B cell (primary cell): ENCODE data around the gene STXBP4. TPM values are rescaled to one million over a fixed set of nuclear protein-coding genes. Genes with fewer than 3 reads are reported as not detected.

Experiments used
- ATAC-seq: fragments of 200-7000 bp; cut with Tn5 transposase; one replicate; pipeline ENCODE4 v1.10.0; 2021; ENCODE audit warnings: low read depth, mild to moderate bottlenecking, moderate number of reproducible peaks, moderate library complexity
- CTCF ChIA-PET: fragments of 350-600 bp; sonication (Branson Sonifier 250); formaldehyde crosslinking; loops from one replicate; lab custom pipeline; 2021; ENCODE audit warnings: antibody characterized with exemption, inconsistent platforms; lab: Charles Lee
- POLR2A ChIA-PET: fragments of 350-600 bp; sonication (Branson Sonifier 250); formaldehyde crosslinking; loops from one replicate; lab custom pipeline; 2021; ENCODE audit warnings: antibody characterized with exemption; lab: Charles Lee
- DNase-seq: peaks from one replicate; pipeline ENCODE4 v3.0.0; 2013
- H2AFZ ChIP-seq: 2 replicates; pipeline ENCODE4 v1.6.1; 2012; ENCODE audit warnings: mild to moderate bottlenecking, low read depth, low read length; ENCODE audit not compliant: insufficient read depth, poor library complexity, severe bottlenecking
- H3K27ac ChIP-seq, 2 donors: 1 replicate in 1 of 2; 2 replicates in 1 of 2; pipeline ENCODE4 v1.5.1; 2012 to 2013; ENCODE audit warnings: low read length in 2 of 2, mild to moderate bottlenecking in 2 of 2, moderate library complexity in 1 of 2
- H3K27me3 ChIP-seq, 4 experiments: fragments of 200-600 bp in 1 of 4; sonication (generic) in 1 of 4; replicated peaks in 1 of 4; 1 replicate in 2 of 4; 2 replicates in 2 of 4; pipeline versions ENCODE4 v1.6.1 to v1.7.0; 2013 to 2016; ENCODE audit warnings: low read length in 3 of 4, mild to moderate bottlenecking in 2 of 4, mixed read lengths in 1 of 4, moderate library complexity in 1 of 4; ENCODE audit not compliant: insufficient read depth in 4 of 4, control insufficient read depth in 3 of 4; ENCODE audit errors: control extremely low read depth in 1 of 4
- H3K36me3 ChIP-seq, 2 experiments: replicated peaks in 1 of 2; 1 replicate in 1 of 2; 2 replicates in 1 of 2; pipeline versions ENCODE4 v1.6.1 to v1.7.1; 2013; ENCODE audit warnings: low read length in 1 of 2; ENCODE audit not compliant: insufficient read depth in 2 of 2, control insufficient read depth in 1 of 2; ENCODE audit errors: control extremely low read depth in 1 of 2, extremely low read depth in 1 of 2
- H3K4me1 ChIP-seq, 2 donors: fragments of 200-600 bp in 1 of 2; sonication (generic) in 1 of 2; 1 replicate in 1 of 2; 2 replicates in 1 of 2; pipeline versions ENCODE4 v1.5.1 to v1.6.1; 2013 to 2017; ENCODE audit warnings: low read length in 2 of 2; ENCODE audit not compliant: control insufficient read depth in 2 of 2, insufficient read depth in 2 of 2
- H3K4me2 ChIP-seq: replicated peaks from 2 replicates; pipeline ENCODE3; 2012; ENCODE audit warnings: mild to moderate bottlenecking, low read depth, low read length; ENCODE audit not compliant: poor library complexity, severe bottlenecking
- H3K4me3 ChIP-seq, 5 experiments: fragments of 200-600 bp in 1 of 5; sonication (generic) in 1 of 5; 1 replicate in 3 of 5; 2 replicates in 2 of 5; pipeline versions ENCODE4 v1.5.1 to v1.7.0; 2011 to 2016; ENCODE audit warnings: low read length in 4 of 5, mild to moderate bottlenecking in 4 of 5, low read depth in 2 of 5, control low read depth in 1 of 5, moderate library complexity in 1 of 5; ENCODE audit not compliant: insufficient read depth in 1 of 5; ENCODE audit errors: control extremely low read depth in 1 of 5, extremely low read depth in 1 of 5
- H3K79me2 ChIP-seq: fragments of 200-600 bp; sonication (generic); one replicate; pipeline ENCODE4 v1.6.0; 2016; ENCODE audit warnings: low read length; ENCODE audit not compliant: control insufficient read depth, insufficient read depth
- H3K9ac ChIP-seq: fragments of 200-600 bp; sonication (generic); 2 replicates; pipeline ENCODE4 v1.6.1; 2017; ENCODE audit warnings: mild to moderate bottlenecking, low read length, moderate library complexity
- H3K9me3 ChIP-seq, 3 donors: one replicate each; pipeline versions ENCODE4 v1.6.1 to v1.7.1; 2013; ENCODE audit warnings: low read length in 2 of 3; ENCODE audit not compliant: control insufficient read depth in 2 of 3, insufficient read depth in 1 of 3; ENCODE audit errors: control extremely low read depth in 1 of 3
- H4K20me1 ChIP-seq: 2 replicates; pipeline ENCODE4 v1.6.0; 2012; ENCODE audit warnings: mild to moderate bottlenecking, low read length; ENCODE audit not compliant: insufficient read depth, control insufficient read depth, poor library complexity, severe bottlenecking
- H3K27ac Mint-ChIP-seq: one replicate; pipeline ENCODE4 v1.8.0; 2021; ENCODE audit warnings: mixed read lengths
- H3K27me3 Mint-ChIP-seq: one replicate; pipeline ENCODE4 v1.8.0; 2021; ENCODE audit warnings: mixed read lengths
- H3K4me1 Mint-ChIP-seq: one replicate; pipeline ENCODE4 v1.8.0; 2021; ENCODE audit warnings: mixed read lengths
- H3K4me3 Mint-ChIP-seq: one replicate; pipeline ENCODE4 v1.8.0; 2021; ENCODE audit warnings: mixed read lengths
- H3K9me3 Mint-ChIP-seq: one replicate; pipeline ENCODE4 v1.8.0; 2022; ENCODE audit warnings: mixed read lengths; ENCODE audit not compliant: insufficient read depth
- CTCF ChIP-seq: fragments of 200-600 bp; IDR thresholded peaks from one replicate; pipeline ENCODE4 v1.8.0; 2022; ENCODE audit warnings: antibody characterized with exemption, mild to moderate bottlenecking
- EZH2 ChIP-seq: IDR thresholded peaks from 2 replicates; pipeline ENCODE4 v1.6.1; 2012; ENCODE audit warnings: borderline replicate concordance, low read depth, mild to moderate bottlenecking, moderate library complexity, low read length; ENCODE audit not compliant: insufficient read depth, poor library complexity, severe bottlenecking
- WGBS: methylation state at CpG from one replicate; pipeline ENCODE4 v1.1.5; 2013; ENCODE audit warnings: missing lambda C conversion rate; ENCODE audit not compliant: insufficient coverage; 5-methylcytosine and 5-hydroxymethylcytosine counted together
- intact Hi-C: fragments of 100-400 bp; cut with micrococcal nuclease; formaldehyde crosslinking; loops from one replicate; pipeline ENCODE4 v1.10.0; 2022
- polyA plus RNA-seq: library from polyadenylated mRNA; depleted of rRNA; stranded (reverse); fragments of >200 nt; gene quantifications from 2 replicates; pipeline ENCODE4 v1.2.3, GENCODE V29; 2012
- total RNA-seq, 2 donors: library from RNA; stranded (reverse); fragments of 120-200 nt in 1 of 2; gene quantifications; 1 replicate in 1 of 2; 2 replicates in 1 of 2; pipeline versions ENCODE4 v1.2.3 to v1.2.4, GENCODE V29; 2013 to 2022

STXBP4 gene
- total and polyA plus RNA-seq, 2 donors (not counting 1 experiment from before 2014, with no cell fraction given) = 1.2 to 11.4 TPM

- no peak for ATAC-seq
- H3K36me3 ChIP-seq = no peaks in the 10 kb centered on the region
- no peak for TF ChIP-seq EZH2
- no peak for TF ChIP-seq CTCF
- no peak for DNase-seq
- CTCF ChIA-PET = no interaction called here
- no peaks in the 10 kb centered on the region for H3K9me3 ChIP-seq
- Mint-ChIP-seq H3K27ac (no peak overlapping the region), H3K27me3 (peaks cover 10% of the 10 kb centered on the region), H3K4me1 (no peaks in the 10 kb centered on the region), H3K4me3 (no peak overlapping the region), H3K9me3 (no peaks in the 10 kb centered on the region)
- no peaks in the 10 kb centered on the region for H3K79me2 ChIP-seq
- H3K4me2 ChIP-seq = no peak overlapping the region
- H3K27me3 ChIP-seq = peaks cover 0 to 5% (median 1%) of the 10 kb centered on the region in 4 experiments
- no peaks in the 10 kb centered on the region for H4K20me1 ChIP-seq
- intact Hi-C loops = no loop called here
- H3K4me3 ChIP-seq = no peak overlapping the region
- H2AFZ ChIP-seq = no peak overlapping the region
- H3K4me1 ChIP-seq = no peaks in the 10 kb centered on the region
- POLR2A ChIA-PET = no interaction called here
- 96% methylated on average over 3 of the region's 5 CpGs for WGBS
- no peak overlapping the region for H3K9ac ChIP-seq
- no peak overlapping the region for H3K27ac ChIP-seq
Observed at GRCh38 chr17:54948380-54948779, 20.2 kb upstream of the STXBP4 start.

GRCh38 chr17:54950116-54950515 is 18.4 kb upstream of the STXBP4 start:
- Histone ChIP-seq H2AFZ (no peak overlapping the region), H3K27me3 (peaks cover 0 to 5% (median 1%) of the 10 kb centered on the region in 4 experiments), H4K20me1 (no peaks in the 10 kb centered on the region), H3K9me3 (no peaks in the 10 kb centered on the region), H3K9ac (no peak overlapping the region), H3K36me3 (no peaks in the 10 kb centered on the region), H3K4me1 (no peaks in the 10 kb centered on the region), H3K27ac (no peak overlapping the region), H3K79me2 (no peaks in the 10 kb centered on the region), H3K4me3 (no peak overlapping the region), H3K4me2 (no peak overlapping the region)
- Mint-ChIP-seq H3K9me3 (no peaks in the 10 kb centered on the region), H3K4me3 (no peak overlapping the region), H3K27ac (no peak overlapping the region), H3K27me3 (peaks cover 10% of the 10 kb centered on the region), H3K4me1 (no peaks in the 10 kb centered on the region)
- ChIA-PET POLR2A (no interaction called here), CTCF (interaction anchor here (1.3 kb wide), 1 partner anchor 43 kb away, joined by 3 read pairs; no protein-coding TSS in a partner anchor)
- intact Hi-C loops = no loop called here
- ATAC-seq (no peak), DNase-seq (no peak)
- TF ChIP-seq EZH2 = no peak
- TF ChIP-seq CTCF = no peak
- 100% methylated on average over 2 of the region's 2 CpGs for WGBS
